AG04449 (cell line): ENCODE measurements around the gene EPN3.

ENCODE experiments used
- CTCF ChIA-PET: fragments of 350-600 bp; formaldehyde crosslinking; extraction: SDS; loops from one replicate; lab custom pipeline; 2021; ENCODE audit warnings: antibody characterized with exemption; lab: Yijun Ruan, JAX
- POLR2A ChIA-PET: fragments of 400-600, 350-600 bp; formaldehyde crosslinking; extraction: SDS; loops from one replicate; lab custom pipeline; 2020; ENCODE audit warnings: antibody characterized with exemption, inconsistent platforms; lab: Yijun Ruan, JAX
- DNase-seq: peaks from one replicate; pipeline ENCODE4 v3.0.0-alpha.2; 2010; ENCODE audit warnings: low read depth, low spot score
- H3K4me3 ChIP-seq: 2 replicates; pipeline ENCODE4 v1.5.1; 2011; ENCODE audit warnings: low read depth, mild to moderate bottlenecking, control low read depth, low read length
- TF ChIP-seq, protein P1 (sequence below): IDR thresholded peaks from one replicate; pipeline ENCODE4 v1.5.1; 2011; ENCODE audit warnings: mild to moderate bottlenecking, moderate library complexity, low read length, control low read depth, inconsistent platforms; ENCODE audit not compliant: insufficient read depth; ENCODE audit errors: missing control alignments

The EPN3 gene

DNA sequence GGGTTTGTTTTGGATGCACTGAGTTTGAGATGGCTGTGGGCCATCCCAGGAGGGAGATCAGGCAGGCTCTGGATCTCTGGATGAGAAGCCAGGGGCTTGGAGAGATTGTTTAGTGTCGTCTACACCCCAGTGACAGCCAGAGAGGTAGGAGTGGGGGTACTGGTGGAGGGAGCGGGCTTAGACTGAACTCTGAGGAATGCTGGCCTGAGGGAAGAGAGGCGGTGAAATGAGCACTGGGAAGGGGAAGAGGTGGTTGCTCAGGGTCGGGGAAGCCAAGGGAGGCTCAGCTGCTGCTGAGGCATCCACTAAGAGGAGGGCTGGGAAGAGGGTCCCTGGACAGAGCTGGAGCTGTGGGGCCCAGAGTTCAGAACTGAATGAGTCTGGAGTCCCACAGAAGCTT is 51.6 kb downstream of the EPN3 start:
- TF ChIP-seq, protein P1, sequence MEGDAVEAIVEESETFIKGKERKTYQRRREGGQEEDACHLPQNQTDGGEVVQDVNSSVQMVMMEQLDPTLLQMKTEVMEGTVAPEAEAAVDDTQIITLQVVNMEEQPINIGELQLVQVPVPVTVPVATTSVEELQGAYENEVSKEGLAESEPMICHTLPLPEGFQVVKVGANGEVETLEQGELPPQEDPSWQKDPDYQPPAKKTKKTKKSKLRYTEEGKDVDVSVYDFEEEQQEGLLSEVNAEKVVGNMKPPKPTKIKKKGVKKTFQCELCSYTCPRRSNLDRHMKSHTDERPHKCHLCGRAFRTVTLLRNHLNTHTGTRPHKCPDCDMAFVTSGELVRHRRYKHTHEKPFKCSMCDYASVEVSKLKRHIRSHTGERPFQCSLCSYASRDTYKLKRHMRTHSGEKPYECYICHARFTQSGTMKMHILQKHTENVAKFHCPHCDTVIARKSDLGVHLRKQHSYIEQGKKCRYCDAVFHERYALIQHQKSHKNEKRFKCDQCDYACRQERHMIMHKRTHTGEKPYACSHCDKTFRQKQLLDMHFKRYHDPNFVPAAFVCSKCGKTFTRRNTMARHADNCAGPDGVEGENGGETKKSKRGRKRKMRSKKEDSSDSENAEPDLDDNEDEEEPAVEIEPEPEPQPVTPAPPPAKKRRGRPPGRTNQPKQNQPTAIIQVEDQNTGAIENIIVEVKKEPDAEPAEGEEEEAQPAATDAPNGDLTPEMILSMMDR, result no peak
- no peak for DNase-seq
- POLR2A ChIA-PET, result no interaction called here
- CTCF ChIA-PET, result interaction anchor here (1.2 kb wide), 1 partner anchor 43 kb away, joined by 4 read pairs; no protein-coding TSS in a partner anchor
- H3K4me3 ChIP-seq, result no peak overlapping the region

DNA sequence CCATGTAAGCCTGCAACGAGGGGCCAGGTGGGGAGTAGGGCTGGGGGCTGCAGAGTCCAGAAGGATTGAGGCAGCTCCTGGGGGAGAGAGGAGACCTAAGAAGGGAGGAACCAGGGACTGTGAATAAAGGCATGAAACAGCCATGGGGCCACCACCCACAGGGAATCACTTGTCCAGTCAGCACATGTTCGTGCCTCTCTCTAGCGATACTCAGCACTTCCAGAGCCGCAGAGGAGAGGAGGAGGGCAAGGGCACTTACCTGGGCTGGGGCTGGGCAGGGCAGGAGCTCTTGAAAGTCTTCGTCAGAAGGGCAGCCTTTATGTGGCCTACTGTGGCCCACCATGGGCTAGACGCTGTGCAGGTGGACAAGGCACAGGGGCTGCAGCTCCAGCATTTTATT is 52.2 kb downstream of the EPN3 start:
- CTCF ChIA-PET, result interaction anchor here (0.9 to 1.2 kb wide), 2 partner anchors 34 to 42 kb away, joined by 3 to 4 read pairs; no protein-coding TSS in a partner anchor
- POLR2A ChIA-PET, result no interaction called here
- TF ChIP-seq, protein P1, result no peak
- no peak for DNase-seq
- no peak overlapping the region for H3K4me3 ChIP-seq

DNA sequence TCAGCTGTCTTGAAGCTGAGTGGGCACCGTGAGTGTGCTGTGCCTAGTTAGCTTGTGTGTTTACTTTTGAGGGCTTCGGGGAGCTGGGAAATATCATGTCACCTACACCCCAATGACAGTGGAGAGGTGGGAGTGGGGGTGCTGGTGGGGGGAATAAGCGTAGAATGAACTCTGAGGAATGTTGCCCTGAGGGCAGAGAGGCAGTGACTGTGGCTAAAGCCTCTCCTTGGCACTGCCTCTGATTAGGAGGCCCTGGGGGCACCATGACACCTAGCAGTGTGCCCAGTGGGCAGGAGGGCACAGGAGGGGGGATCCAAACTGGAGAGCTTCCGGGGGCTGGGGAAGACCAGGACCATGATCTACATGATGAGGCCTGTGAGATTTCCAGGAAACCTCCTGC is 52.8 kb downstream of the EPN3 start:
- H3K4me3 ChIP-seq, result no peak overlapping the region
- no peak for DNase-seq
- CTCF ChIA-PET, result interaction anchor here (0.9 to 1.2 kb wide), 2 partner anchors 35 to 41 kb away, joined by 3 to 4 read pairs; no protein-coding TSS in a partner anchor
- TF ChIP-seq, protein P1, result no peak
- POLR2A ChIA-PET, result no interaction called here

DNA sequence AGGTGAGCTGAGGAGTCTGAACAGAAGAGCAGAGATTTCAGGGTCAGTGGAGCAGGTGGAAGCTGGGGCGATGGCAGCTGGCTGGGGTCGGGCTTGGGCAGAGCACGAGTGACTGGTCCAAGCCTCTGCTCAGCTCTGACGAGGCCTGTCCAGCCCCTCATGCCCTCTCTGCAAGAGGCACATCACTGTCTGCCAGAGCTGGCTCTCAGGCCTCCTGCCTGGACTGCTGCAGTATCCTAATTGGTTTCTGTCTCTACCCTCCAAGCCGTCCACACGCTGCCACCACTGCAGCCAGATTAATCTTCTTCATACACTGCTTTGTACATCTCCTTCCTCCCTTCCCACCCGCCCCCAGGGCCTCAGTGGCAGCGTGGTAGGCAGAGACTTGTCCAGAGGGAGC is 53.4 kb downstream of the EPN3 start:
- DNase-seq, result no peak
- H3K4me3 ChIP-seq, result no peak overlapping the region
- ChIA-PET CTCF (interaction anchor here (1.2 kb wide), 1 partner anchor 9 kb away, joined by 4 read pairs; no protein-coding TSS in a partner anchor), POLR2A (no interaction called here)
- TF ChIP-seq, protein P1, result no peak

DNA sequence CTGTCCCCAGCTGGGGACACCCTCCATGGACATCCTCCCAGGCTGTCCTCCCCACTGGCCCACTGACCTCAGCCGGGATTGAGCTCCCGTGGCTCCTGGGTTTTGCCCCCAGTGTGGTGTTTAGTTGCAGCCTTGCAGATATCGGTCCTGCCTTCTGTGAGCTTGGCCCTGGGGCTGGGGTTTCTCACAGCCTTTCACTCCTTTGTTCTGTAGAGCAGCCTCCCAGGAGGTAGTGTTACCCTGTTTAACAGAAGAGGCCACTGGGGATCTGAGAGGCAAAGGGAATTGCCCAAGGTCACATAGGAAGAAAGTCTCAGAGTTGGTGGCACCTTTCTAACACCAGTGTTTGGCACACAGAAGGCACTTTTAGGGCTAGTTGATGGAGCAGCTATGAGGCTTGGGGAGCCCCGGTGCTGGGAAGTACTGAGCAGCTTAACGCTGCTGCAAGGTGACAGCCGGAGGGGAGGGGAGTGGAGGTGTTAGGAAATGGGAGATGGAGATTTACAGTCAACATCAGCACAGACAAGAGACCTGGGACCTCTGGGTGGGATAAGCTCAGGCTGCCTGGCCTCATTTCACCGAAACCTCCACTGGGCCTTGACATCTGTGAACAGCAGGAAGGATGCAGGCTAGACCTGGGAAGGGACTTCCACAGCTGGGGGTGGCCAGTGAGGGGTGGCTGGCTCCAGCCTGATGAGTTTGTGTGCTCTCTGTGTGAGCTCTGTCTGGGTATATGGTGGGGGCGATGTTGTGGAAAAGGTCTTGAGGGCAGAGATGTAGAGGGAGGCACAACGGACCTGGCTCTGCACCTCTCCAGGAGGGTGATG is 54.1 kb downstream of the EPN3 start:
- ChIA-PET POLR2A (interaction anchor here (0.7 kb wide), 1 partner anchor 23 kb away, joined by 3 read pairs; no protein-coding TSS in a partner anchor), CTCF (interaction anchor here (1.2 to 1.7 kb wide), 2 partner anchors 10 to 108 kb away, joined by 3 to 4 read pairs; no protein-coding TSS in a partner anchor)
- TF ChIP-seq, protein P1, result no peak
- H3K4me3 ChIP-seq, result no peak overlapping the region
- DNase-seq, result no peak

DNA sequence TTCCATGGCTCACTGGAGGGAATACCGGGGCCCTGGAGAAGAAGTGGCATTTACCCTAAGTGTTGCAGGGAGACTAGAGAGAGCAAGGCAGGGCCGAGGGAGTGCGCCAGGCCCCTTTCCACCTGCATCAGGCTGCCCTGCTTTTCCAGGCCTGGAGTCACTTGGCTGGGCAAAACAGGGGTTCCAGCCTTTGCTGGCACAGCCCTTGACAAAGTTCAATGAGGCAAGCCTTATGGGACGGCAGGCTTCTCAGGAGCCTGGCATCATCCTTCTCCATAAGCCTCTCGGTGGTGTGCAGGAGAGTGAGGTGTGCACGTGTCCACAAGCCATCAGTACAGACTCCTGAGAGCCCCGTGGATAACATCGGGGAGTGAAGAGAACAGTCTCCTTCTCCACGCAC is 55.0 kb downstream of the EPN3 start:
- no peak overlapping the region for H3K4me3 ChIP-seq
- ChIA-PET CTCF (interaction anchor here (1.2 to 3.1 kb wide), 3 partner anchors 18 to 107 kb away, joined by 3 to 12 read pairs (median 4); no protein-coding TSS in a partner anchor), POLR2A (no interaction called here)
- DNase-seq, result no peak
- TF ChIP-seq, protein P1, result no peak
